ENCODE data around the gene CMBL. TPM values are rescaled to one million over a fixed set of nuclear protein-coding genes. Genes with fewer than 3 reads are reported as not detected.

CMBL gene
- polyA plus RNA-seq = 16.3 and 16.6 TPM in 2 replicates

GRCh38 chr5:10307206-10308148, at the start of gene CMBL:
Gene CMBL, minus strand, starts transcription at chr5:10307902. Its CDS starts 17,140 bp downstream, at chr5:10290762.

GRCh38 chr5:10353241-10354047, 45.7 kb upstream of the CMBL start, which contains the start of gene MARCHF6:
Gene MARCHF6, plus strand, starts transcription at chr5:10353695. Its CDS starts 204 bp downstream, at chr5:10353899.

GRCh38 chr5:10249948-10250805, 57.5 kb downstream of the CMBL start, which contains the start of gene CCT5:
Gene CCT5, plus strand, starts transcription at chr5:10250280. Its CDS starts 61 bp downstream, at chr5:10250341.

Other genes starting within 250 kb of the CMBL start
- gene ATPSCKMT, start 58.0 kb downstream of the CMBL start, polyA plus RNA-seq = 23.2 and 40.7 TPM in 2 replicates
- gene CCT5, start 57.6 kb downstream of the CMBL start, polyA plus RNA-seq = 218 and 248 TPM in 2 replicates
- gene MARCHF6, start 45.8 kb upstream of the CMBL start, polyA plus RNA-seq = 566 and 666 TPM in 2 replicates
- 6.9 and 13.0 TPM in 2 replicates for gene ROPN1L, start 134.0 kb upstream of the CMBL start, polyA plus RNA-seq